Neural crest cell (in vitro differentiated cells): ENCODE measurements around the gene CCL4L2. TPM values are rescaled to one million over a fixed set of nuclear protein-coding genes. Genes with fewer than 3 reads are reported as not detected.
"Not testable (repeated sequence)": the region's sequence is repeated elsewhere in the genome, so short reads cannot be mapped to it uniquely, and the experiment has no call there.

ENCODE experiments used
- DNase-seq: peaks from one replicate; pipeline ENCODE4 v3.0.0; 2021; ENCODE audit warnings: low read depth, mixed read lengths, low spot score
- H3K27ac Mint-ChIP-seq: one replicate; pipeline ENCODE4 v1.8.0; 2021; ENCODE audit warnings: mild to moderate bottlenecking, mixed read lengths; ENCODE audit not compliant: unreplicated experiment
- H3K27me3 Mint-ChIP-seq: 2 replicates; pipeline ENCODE4 v1.8.0; 2021; ENCODE audit warnings: low read depth, mild to moderate bottlenecking, mixed read lengths
- H3K36me3 Mint-ChIP-seq: 2 replicates; pipeline ENCODE4 v1.8.0; 2021; ENCODE audit warnings: low read depth, mild to moderate bottlenecking, mixed read lengths
- H3K4me1 Mint-ChIP-seq: 2 replicates; pipeline ENCODE4 v1.8.0; 2021; ENCODE audit warnings: mixed read lengths
- H3K4me3 Mint-ChIP-seq: one replicate; pipeline ENCODE4 v1.8.0; 2021; ENCODE audit warnings: mild to moderate bottlenecking, mixed read lengths
- H3K9me3 Mint-ChIP-seq: 2 replicates; pipeline ENCODE4 v1.8.0; 2021; ENCODE audit warnings: mixed read lengths
- total RNA-seq: library from RNA; stranded (reverse); gene quantifications from 2 replicates; pipeline ENCODE4 v1.2.1, GENCODE V29; 2021
- TF ChIP-seq, protein P1 (sequence below): fragments of 200-600 bp; sonication (generic); conservative IDR thresholded peaks from 2 replicates; pipeline ENCODE4 v1.5.0; 2021; ENCODE audit warnings: antibody characterized with exemption, mild to moderate bottlenecking

Gene CCL4L2
- total RNA-seq, 1 donor from 2014 or later, result not detected

DNA sequence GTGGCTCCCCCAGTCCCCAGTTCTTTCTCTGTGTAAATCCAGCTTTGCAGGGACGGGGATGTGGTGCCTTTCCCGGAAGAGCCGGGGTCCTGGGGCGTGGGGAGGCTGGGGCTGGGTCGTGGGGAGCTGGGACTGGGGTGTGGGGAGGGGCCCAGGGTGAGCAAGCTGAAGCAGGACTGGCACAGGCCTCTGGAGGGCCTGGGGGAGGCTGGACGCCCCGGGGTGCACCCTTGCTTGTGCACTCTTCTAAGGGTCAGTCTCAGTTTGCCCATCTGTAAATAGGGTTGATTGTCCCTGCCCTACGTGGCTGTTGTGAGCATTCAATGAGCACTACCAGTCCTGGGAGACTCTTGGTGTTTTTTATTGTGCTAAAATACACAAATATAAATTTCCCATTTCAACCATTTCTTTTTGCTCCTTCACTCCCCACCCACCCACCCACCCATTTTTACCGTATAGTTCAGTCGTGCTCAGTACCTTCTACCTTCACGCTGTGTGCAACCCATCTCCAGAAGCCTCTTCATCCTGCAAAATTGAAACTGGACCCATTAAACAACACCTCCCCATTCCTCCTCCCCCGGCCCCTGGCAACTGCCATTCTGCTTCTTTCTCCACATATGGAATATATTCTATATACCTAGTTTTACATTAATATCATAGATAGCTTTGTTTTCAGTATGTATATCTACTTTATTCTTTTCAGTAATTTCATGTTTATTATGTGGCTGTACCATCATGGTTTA, 26.7 kb upstream of the CCL4L2 start:
- no peak for DNase-seq
- TF ChIP-seq, protein P1, sequence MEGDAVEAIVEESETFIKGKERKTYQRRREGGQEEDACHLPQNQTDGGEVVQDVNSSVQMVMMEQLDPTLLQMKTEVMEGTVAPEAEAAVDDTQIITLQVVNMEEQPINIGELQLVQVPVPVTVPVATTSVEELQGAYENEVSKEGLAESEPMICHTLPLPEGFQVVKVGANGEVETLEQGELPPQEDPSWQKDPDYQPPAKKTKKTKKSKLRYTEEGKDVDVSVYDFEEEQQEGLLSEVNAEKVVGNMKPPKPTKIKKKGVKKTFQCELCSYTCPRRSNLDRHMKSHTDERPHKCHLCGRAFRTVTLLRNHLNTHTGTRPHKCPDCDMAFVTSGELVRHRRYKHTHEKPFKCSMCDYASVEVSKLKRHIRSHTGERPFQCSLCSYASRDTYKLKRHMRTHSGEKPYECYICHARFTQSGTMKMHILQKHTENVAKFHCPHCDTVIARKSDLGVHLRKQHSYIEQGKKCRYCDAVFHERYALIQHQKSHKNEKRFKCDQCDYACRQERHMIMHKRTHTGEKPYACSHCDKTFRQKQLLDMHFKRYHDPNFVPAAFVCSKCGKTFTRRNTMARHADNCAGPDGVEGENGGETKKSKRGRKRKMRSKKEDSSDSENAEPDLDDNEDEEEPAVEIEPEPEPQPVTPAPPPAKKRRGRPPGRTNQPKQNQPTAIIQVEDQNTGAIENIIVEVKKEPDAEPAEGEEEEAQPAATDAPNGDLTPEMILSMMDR, result no peak

DNA sequence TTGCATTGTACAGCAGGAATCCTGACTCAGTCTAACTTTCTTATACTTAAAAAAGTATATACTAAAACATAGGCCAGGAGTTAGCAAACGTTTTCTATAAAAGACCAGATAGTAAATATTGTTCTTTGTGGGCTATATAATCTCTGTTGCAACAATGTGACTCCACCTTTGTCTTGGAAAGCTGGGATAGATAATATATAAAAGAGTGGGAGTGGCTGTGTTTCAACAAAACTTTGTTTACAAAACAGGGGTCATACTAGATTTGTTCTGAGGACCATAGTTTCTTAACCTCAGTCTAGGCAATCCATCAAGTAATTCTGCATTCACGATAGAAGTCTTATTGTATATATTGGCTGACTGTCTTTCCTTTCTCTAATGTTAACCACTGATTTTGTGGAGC, 25.4 kb upstream of the CCL4L2 start:
- no peaks in the 10 kb centered on the region for H3K9me3 Mint-ChIP-seq
- no peak for DNase-seq
- peak overlapping the region; percentile 54 for H3K4me3 Mint-ChIP-seq
- TF ChIP-seq, protein P1, result no peak
- H3K4me1 Mint-ChIP-seq, result peaks cover 10% of the 10 kb centered on the region
- peaks cover 58% of the 10 kb centered on the region for H3K27me3 Mint-ChIP-seq
- no peaks in the 10 kb centered on the region for H3K36me3 Mint-ChIP-seq
- no peak overlapping the region for H3K27ac Mint-ChIP-seq

More for the DNA sequence above, 26.7 kb upstream of the CCL4L2 start:
- peaks cover 10% of the 10 kb centered on the region for H3K4me1 Mint-ChIP-seq
- no peaks in the 10 kb centered on the region for H3K36me3 Mint-ChIP-seq
- peak overlapping the region; percentile 90 for H3K4me3 Mint-ChIP-seq
- H3K9me3 Mint-ChIP-seq, result no peaks in the 10 kb centered on the region
- peaks cover 60% of the 10 kb centered on the region for H3K27me3 Mint-ChIP-seq
- H3K27ac Mint-ChIP-seq, result no peak overlapping the region

DNA sequence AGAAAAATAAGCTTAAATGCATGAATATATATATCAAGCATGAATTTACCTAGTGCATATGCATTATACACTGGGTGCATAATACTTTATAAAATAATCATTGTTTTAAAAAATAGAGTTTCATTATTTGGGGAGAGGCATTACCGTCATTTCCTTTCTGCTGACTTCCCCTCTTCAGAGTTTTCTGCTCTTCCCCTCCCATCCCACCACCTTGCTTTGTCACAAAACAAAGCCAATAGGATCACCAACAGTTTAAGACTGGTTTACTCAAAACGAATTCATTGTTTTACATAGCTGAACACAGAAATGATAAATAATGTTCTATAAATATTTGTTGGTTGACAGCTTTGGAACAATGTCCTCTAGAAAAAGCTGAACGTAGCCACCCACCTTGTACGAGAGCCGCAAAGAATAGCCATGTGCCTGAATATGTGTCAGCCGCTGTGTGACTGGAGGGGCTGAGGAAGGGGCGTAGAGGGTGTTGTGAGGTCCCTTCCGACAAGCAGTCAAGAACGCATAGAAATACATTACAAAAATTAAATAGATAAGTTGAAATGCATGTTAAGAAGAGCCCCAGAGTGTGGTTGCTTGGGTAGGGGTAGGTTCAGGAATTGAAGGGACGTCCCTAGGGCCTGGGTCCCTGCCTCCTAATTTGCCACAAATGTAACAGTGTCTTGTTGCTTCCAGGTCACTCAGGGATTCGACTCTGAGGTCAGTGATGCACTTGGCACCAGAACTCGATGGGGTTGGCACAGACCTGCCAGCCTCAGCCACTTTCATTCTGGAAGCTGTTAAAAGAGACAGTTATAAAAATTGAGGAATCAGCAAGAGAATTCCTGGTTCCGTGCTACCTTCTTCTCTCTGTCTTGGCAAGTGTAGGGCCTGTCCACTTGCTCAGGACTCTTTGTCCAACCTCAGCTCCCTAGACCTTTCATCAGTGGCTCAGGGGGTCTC, 23.8 kb upstream of the CCL4L2 start:
- Mint-ChIP-seq H3K4me3 (peak overlapping the region; percentile 33), H3K27me3 (peaks cover 43% of the 10 kb centered on the region), H3K4me1 (peaks cover 11% of the 10 kb centered on the region)
- H3K27ac Mint-ChIP-seq, H3K36me3 Mint-ChIP-seq, DNase-seq, H3K9me3 Mint-ChIP-seq: not testable (repeated sequence)

DNA sequence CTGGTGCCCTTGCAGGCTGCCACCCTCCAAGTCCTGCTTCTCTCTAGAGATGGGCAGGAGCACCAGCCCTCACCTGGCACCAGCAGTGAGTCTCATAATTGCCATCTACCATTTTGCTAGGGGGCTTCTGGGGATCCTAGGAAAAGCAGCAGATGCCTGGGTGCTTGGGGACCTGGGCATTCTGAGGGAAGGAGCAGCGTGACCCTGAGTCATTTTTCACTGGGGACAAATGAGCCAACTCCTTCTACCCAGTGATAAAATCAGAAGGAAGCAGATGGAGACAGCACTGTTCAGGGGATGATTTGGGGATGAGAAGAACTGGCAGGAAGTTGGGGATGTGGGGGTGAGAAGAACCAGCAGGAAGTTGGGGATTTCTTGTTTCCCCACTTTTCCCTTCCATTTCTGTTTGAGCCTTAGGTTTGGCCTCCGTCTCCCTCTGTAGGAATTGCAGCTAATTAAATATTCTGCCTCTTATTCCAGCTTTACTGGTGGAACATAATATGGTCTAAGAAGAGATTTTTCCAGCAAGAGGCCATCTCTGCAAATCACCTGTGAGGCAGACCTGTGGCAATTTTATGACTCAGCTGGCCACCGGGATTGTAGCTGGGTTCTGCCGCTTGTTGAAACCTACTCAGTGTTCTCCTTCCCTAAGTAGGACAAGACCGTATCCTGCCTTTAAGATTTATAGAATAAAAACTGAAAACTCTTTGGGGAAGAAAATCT, 22.8 kb upstream of the CCL4L2 start:
- DNase-seq, result not testable (repeated sequence)

DNA sequence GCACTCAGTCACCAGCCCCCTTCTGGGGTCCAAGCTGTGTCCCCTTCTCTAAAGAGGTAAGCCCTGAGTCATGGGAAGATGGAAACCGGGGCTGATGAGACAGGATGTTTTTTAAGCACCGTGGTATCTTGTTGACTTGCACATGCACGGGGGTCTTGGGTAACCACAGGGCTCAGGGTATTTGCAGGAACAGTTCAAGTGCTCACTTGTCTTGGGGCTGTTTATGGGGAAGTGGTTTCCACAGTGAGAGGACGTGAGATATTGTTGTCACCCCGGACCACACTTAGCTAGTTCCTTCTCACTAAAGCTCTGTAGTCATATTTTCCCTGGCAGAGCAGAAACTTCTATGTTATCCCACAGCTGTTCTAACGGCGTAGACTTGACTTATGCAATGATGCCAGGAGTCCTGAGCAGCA, 22.0 kb upstream of the CCL4L2 start:
- Mint-ChIP-seq H3K27me3 (peaks cover 34% of the 10 kb centered on the region), H3K4me1 (peaks cover 14% of the 10 kb centered on the region), H3K36me3 (no peaks in the 10 kb centered on the region), H3K27ac (peak overlapping the region; percentile 50), H3K4me3 (no peak overlapping the region), H3K9me3 (no peaks in the 10 kb centered on the region)
- DNase-seq, result no peak
- TF ChIP-seq, protein P1, result no peak

More for the DNA sequence above, 22.8 kb upstream of the CCL4L2 start:
- H3K36me3 Mint-ChIP-seq, H3K9me3 Mint-ChIP-seq, H3K27ac Mint-ChIP-seq: not testable (repeated sequence)
- Mint-ChIP-seq H3K4me1 (peaks cover 14% of the 10 kb centered on the region), H3K27me3 (peaks cover 42% of the 10 kb centered on the region), H3K4me3 (peak overlapping the region; percentile 32)

GRCh38 chr17:36189993-36190392, 20.9 kb upstream of the CCL4L2 start:
- H3K36me3 Mint-ChIP-seq, DNase-seq, H3K4me3 Mint-ChIP-seq, H3K27ac Mint-ChIP-seq, H3K9me3 Mint-ChIP-seq: not testable (repeated sequence)
- H3K4me1 Mint-ChIP-seq, result peaks cover 14% of the 10 kb centered on the region
- H3K27me3 Mint-ChIP-seq, result peaks cover 25% of the 10 kb centered on the region

GRCh38 chr17:36190549-36191330, 20.1 kb upstream of the CCL4L2 start:
- Mint-ChIP-seq H3K27me3 (peaks cover 24% of the 10 kb centered on the region), H3K4me1 (peaks cover 18% of the 10 kb centered on the region)
- H3K4me3 Mint-ChIP-seq, H3K36me3 Mint-ChIP-seq, H3K9me3 Mint-ChIP-seq, H3K27ac Mint-ChIP-seq, DNase-seq: not testable (repeated sequence)
